ENCODE measurements around the gene RAVER2.
"Not testable (repeated sequence)": the region's sequence is repeated elsewhere in the genome, so short reads cannot be mapped to it uniquely, and the experiment has no call there.

Gene RAVER2

GRCh38 chr1:64811131-64811530 is 66.3 kb downstream of the RAVER2 start:
- DNase-seq (ENCODE audit: low spot score), result no peak

GRCh38 chr1:64814427-64814826 is 69.6 kb downstream of the RAVER2 start:
- DNase-seq (ENCODE audit: low spot score), result no peak

- DNase-seq (ENCODE audit: low spot score), result not testable (repeated sequence)
Measured at GRCh38 chr1:64817364-64817763, 72.5 kb downstream of the RAVER2 start.

GRCh38 chr1:64820572-64820971 is 75.7 kb downstream of the RAVER2 start:
- DNase-seq (ENCODE audit: low spot score), result not testable (repeated sequence)

- no peak for DNase-seq (ENCODE audit: low spot score)
Measured at GRCh38 chr1:64822621-64823020, 77.7 kb downstream of the RAVER2 start.

- DNase-seq (ENCODE audit: low spot score), result peak; percentile 57
Measured at GRCh38 chr1:64823691-64824476, 79.0 kb downstream of the RAVER2 start.

- DNase-seq (ENCODE audit: low spot score), result no peak
Measured at GRCh38 chr1:64826991-64827390, 82.1 kb downstream of the RAVER2 start.

GRCh38 chr1:64828829-64829228 is 84.0 kb downstream of the RAVER2 start:
- no peak for DNase-seq (ENCODE audit: low spot score)

- DNase-seq (ENCODE audit: low spot score), result no peak
Measured at GRCh38 chr1:64829411-64830029, 84.6 kb downstream of the RAVER2 start.

GRCh38 chr1:64830030-64830651 is 85.3 kb downstream of the RAVER2 start:
- DNase-seq (ENCODE audit: low spot score), result no peak

GRCh38 chr1:64834734-64835133 is 89.9 kb downstream of the RAVER2 start:
- DNase-seq (ENCODE audit: low spot score), result peak; percentile 61

- peak; percentile 99 for DNase-seq (ENCODE audit: low spot score)
Measured at GRCh38 chr1:64836802-64837201, 91.9 kb downstream of the RAVER2 start.

GRCh38 chr1:64838486-64838885 is 93.6 kb downstream of the RAVER2 start:
- DNase-seq (ENCODE audit: low spot score), result peak; percentile 92

GRCh38 chr1:64839261-64839660 is 94.4 kb downstream of the RAVER2 start:
- no peak for DNase-seq (ENCODE audit: low spot score)

GRCh38 chr1:64839732-64840405 is 95.0 kb downstream of the RAVER2 start:
- DNase-seq (ENCODE audit: low spot score), result no peak

GRCh38 chr1:64841330-64842065 is 96.6 kb downstream of the RAVER2 start:
- DNase-seq (ENCODE audit: low spot score), result no peak

GRCh38 chr1:64842224-64842623 is 97.3 kb downstream of the RAVER2 start:
- no peak for DNase-seq (ENCODE audit: low spot score)

GRCh38 chr1:64843675-64844074 is 98.8 kb downstream of the RAVER2 start:
- no peak for DNase-seq (ENCODE audit: low spot score)

- DNase-seq (ENCODE audit: low spot score), result no peak
Measured at GRCh38 chr1:64844175-64844574, 99.3 kb downstream of the RAVER2 start.

GRCh38 chr1:64844609-64845008 is 99.7 kb downstream of the RAVER2 start:
- no peak for DNase-seq (ENCODE audit: low spot score)

GRCh38 chr1:64845831-64846425 is 101.1 kb downstream of the RAVER2 start:
- DNase-seq (ENCODE audit: low spot score), result no peak

All from kidney capillary endothelial cell (primary cell).